IPS-11a (cell line): Measurements from ENCODE around the gene OR6B2.
"Not testable (repeated sequence)": the region's sequence is repeated elsewhere in the genome, so short reads cannot be mapped to it uniquely, and the experiment has no call there.

Source experiments
- H3K4me3 ChIP-seq: one replicate; pipeline ENCODE4 v1.5.1; 2013; ENCODE audit warnings: low read depth, low read length, control low read depth

Gene OR6B2

GRCh38 chr2:240030379-240031094 lies at the start of gene OR6B2:
Gene OR6B2 (minus strand): TSS chr2:240030429. CDS start chr2:240030429, 0 bp downstream.
- no peak within 1 kb of the TSS for H3K4me3 ChIP-seq

DNA sequence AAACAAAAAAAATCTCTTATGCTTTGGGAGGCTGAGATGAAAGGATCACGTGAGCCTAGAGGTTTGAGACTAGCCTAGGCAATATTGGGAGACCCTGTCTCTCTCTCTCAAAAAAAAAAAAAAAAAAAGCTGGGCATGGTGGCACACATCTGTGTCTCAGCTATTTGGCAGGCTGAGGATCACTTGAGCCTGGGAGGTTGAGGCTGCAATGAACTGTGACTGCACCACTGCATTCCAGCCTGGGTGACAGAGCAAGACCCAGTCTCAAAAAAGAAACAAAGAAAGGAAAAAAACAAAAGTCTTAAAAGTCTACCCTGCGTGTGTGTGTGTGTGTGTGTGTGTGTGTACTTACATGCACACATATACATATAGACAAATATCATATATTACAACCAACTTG lies 48.4 kb upstream of the OR6B2 start:
- no peak overlapping the region for H3K4me3 ChIP-seq

DNA sequence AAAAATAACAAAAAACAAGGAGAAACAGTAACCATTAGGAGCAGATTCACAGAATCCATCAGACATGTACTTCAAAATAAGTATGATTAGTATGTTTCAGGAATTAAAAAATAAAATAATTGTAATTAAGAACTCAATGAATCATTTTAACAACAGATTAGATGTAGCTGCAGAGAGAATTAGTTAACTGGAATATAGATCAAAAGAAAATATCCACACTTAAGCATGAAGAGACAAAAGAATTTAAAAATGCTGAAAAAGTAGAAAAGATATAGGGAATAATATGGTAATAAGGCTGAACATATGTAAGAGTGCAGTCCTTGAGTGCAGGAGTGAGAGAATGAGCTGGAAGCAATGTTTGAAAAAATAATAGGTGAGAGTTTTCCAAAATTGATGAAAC lies 47.2 kb upstream of the OR6B2 start:
- H3K4me3 ChIP-seq = no peak overlapping the region

- H3K4me3 ChIP-seq = no peak overlapping the region
Observed at GRCh38 chr2:240074545-240074944, 44.3 kb upstream of the OR6B2 start.

DNA sequence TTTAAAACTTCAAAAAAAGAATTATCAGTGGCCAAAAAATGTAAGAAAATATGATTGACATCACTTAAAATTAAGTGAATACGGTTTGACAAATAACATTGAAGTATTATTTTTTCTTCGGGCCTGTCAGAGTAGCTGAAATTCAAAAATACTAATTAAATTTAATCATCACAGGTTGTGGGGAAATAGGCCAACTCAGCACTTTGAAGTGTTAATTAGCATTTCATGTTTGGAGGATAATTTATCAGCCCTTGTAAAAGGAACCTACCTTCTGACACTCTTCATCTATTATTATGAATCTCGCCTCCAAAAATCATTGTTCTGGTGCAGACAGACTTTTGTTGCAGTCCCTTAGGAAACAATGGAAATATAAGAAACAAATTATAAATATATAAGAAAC lies 40.7 kb upstream of the OR6B2 start:
- H3K4me3 ChIP-seq = no peak overlapping the region

- H3K4me3 ChIP-seq = no peak overlapping the region
Observed at GRCh38 chr2:240069829-240070228, 39.6 kb upstream of the OR6B2 start.

DNA sequence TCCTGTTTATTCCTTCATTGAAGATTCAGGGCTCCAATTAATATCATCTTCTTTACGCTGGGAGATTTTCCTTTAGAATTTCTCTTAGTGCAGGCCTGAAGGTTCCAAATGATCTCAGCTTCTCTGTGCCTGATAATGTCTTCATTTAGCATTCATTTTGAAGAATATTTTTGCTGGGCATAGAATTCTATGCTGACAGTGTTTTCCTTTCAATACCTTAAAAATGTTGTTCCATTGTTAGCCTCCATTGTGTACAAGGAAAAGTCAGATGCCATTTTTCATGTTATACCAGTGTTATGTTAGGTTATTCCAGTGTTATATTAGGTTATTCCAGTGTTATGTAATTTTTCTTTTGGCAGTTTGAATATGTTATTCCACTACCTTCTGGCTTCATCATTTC lies 38.0 kb upstream of the OR6B2 start:
- no peak overlapping the region for H3K4me3 ChIP-seq

DNA sequence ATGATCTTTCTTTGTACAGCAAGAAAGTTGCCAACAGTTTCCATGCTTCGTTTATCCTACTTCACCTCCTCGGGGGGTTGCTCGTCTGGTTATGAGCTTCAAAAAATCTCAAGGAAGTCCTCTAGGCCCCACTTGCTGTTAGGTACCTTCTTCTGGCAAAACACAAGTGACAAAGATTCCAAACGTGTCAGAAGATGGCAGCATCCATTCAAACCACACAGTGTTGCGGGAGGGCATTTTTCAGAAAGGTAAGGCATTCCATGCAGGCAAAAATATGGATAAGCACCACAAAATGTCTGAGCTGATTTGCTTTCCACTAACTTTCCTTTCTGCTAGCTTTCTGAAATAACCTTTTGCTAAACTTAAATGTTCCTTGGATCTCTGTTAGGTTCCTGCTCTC lies 36.3 kb upstream of the OR6B2 start:
- H3K4me3 ChIP-seq = no peak overlapping the region

DNA sequence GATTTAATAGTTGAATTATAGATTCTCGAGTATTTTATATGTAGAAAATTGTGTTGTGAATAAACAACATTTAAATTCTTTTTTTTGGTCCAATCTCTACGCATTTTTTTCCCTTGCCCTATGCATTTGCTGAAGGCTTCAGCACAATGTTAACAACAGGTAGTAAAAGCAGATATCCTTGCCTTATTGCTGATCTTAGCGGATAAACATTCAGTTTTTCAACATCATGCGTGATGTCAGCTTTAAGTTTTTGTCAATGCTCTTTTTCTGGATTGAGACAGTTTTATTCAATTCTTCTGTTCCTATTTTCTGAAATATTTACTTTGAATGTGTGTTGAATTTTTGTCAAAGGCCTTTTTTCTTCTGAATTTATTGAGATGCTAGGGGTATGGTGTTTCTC lies 34.7 kb upstream of the OR6B2 start:
- no peak overlapping the region for H3K4me3 ChIP-seq

- H3K4me3 ChIP-seq = no peak overlapping the region
Observed at GRCh38 chr2:240060977-240061591, 30.9 kb upstream of the OR6B2 start.

GRCh38 chr2:240056678-240057077 lies 26.4 kb upstream of the OR6B2 start:
- no peak overlapping the region for H3K4me3 ChIP-seq

DNA sequence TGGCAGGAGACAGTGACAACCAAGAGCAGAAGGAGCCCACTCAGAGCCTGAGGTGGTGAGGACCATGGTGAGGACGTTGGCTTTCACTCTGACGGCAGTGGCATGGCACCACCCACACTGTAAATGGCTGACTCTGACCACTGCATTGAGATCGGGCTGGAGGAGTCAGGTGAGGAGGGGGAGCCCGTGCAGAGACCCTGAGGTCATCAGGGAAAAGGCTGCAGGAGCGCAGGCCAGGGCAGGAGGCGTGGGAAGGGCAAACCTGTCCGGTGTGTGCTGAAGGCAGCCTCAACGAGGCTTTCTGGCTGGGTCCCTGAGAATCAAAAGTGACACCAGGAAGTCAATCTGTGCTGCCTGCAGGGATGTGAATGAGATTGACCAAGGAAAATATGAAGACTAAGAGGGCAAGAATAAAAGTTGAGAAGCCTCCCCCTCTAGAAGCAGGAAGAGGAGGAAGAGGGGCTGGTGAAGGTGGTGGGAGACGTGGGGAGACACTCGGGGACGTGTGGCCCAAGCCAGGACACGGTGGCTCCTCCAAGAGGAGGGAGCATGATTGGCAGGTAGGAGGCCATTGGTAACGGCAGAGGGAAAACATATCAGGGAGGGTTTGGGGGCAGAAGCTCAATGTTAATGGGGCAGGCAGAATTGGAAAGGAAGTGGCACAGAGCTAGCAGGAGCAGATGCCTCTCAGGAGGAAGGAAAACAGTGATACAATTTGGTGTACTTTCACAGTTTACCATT lies 25.1 kb upstream of the OR6B2 start:
- no peak overlapping the region for H3K4me3 ChIP-seq

- H3K4me3 ChIP-seq = no peak within 1 kb of the TSS
Observed at GRCh38 chr2:240053173-240054155, 23.2 kb upstream of the OR6B2 start, which contains the start of gene OR6B3. Gene OR6B3 (minus strand): TSS chr2:240053521.

DNA sequence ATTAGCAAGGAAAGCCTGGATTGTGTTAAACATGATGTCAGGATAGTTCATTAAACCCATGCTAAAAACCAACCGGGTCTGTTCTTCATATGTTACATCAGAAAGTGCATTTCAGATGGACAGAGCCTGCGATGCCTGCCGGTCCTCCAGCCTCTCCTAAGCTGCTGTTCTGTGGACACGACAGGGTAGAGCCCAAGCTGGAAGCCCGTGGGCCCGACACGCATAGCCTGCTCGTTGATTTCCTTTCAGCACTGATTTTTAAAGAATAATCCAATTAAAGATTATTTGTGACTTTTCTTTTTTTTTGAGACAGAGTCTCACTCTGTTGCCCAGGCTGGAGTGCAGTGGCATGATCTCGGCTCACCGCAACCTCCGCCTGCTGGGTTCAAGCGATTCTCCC lies 22.3 kb upstream of the OR6B2 start:
- H3K4me3 ChIP-seq = no peak overlapping the region

DNA sequence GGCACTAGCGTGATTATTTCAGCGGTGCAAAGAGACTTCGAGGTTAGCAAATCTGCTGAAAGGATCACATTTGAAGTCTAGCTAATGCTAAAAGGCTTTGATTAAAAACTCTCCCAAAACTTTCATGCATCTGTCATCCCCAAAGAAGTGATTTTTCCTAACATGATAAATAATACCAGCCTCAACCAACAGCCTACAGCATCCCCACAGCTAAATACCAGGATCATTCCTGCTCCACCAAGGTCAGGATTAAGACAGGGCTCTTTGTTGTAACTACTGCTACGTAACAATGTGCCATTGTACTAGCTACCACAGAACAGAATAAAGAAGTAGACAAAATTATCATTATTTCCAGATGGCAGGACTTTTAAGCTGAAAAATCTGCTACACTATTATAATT lies 21.5 kb upstream of the OR6B2 start:
- H3K4me3 ChIP-seq = no peak overlapping the region

- H3K4me3 ChIP-seq = no peak overlapping the region
Observed at GRCh38 chr2:240050278-240050677, 20.0 kb upstream of the OR6B2 start.

GRCh38 chr2:240048237-240048636 lies 18.0 kb upstream of the OR6B2 start:
- no peak overlapping the region for H3K4me3 ChIP-seq

GRCh38 chr2:240045098-240045497 lies 14.9 kb upstream of the OR6B2 start:
- no peak overlapping the region for H3K4me3 ChIP-seq

- not testable (repeated sequence) for H3K4me3 ChIP-seq
Observed at GRCh38 chr2:240044096-240044495, 13.9 kb upstream of the OR6B2 start.

GRCh38 chr2:240043279-240043989 lies 13.2 kb upstream of the OR6B2 start:
- H3K4me3 ChIP-seq = no peak overlapping the region
